HEK293 (cell line): ENCODE data around the gene ZNF326.

ENCODE experiments used
- CTCF ChIA-PET: fragments of 350-600 bp; formaldehyde crosslinking; extraction: SDS; loops from one replicate; lab custom pipeline; 2021; ENCODE audit warnings: antibody characterized with exemption; lab: Yijun Ruan, JAX
- POLR2A ChIA-PET: fragments of 300-600 bp; formaldehyde crosslinking; extraction: SDS; loops from one replicate; lab custom pipeline; 2020; ENCODE audit warnings: antibody characterized with exemption, inconsistent platforms; lab: Yijun Ruan, JAX
- H3K27ac ChIP-seq: fragments of 200-500 bp; sonication (Bioruptor generic); 2 replicates; pipeline ENCODE4 v1.5.1; 2014; ENCODE audit warnings: low read depth, low read length, control low read depth, inconsistent platforms; ENCODE audit errors: extremely low read depth
- H3K36me3 ChIP-seq, 2 experiments: fragments of 200-500 bp in 1 of 2; sonication (Bioruptor generic) in 1 of 2; 1 replicate in 1 of 2; 2 replicates in 1 of 2; pipeline ENCODE4 v1.5.1; 2014 to 2017; ENCODE audit warnings: inconsistent platforms in 2 of 2, low read length in 2 of 2; ENCODE audit not compliant: control insufficient read depth in 2 of 2, insufficient read depth in 1 of 2
- H3K4me1 ChIP-seq: fragments of 200-500 bp; sonication (Bioruptor generic); 2 replicates; pipeline ENCODE4 v1.5.1; 2014; ENCODE audit warnings: mild to moderate bottlenecking, low read length, inconsistent platforms; ENCODE audit not compliant: control insufficient read depth, insufficient read depth
- H3K4me3 ChIP-seq: 2 replicates; pipeline ENCODE4 v1.5.1; 2011; ENCODE audit warnings: low read depth, mild to moderate bottlenecking, control low read depth, low read length, moderate library complexity
- H3K9me3 ChIP-seq: fragments of 200-500 bp; sonication (Bioruptor generic); 2 replicates; pipeline ENCODE4 v1.5.1; 2014; ENCODE audit warnings: low read depth, low read length, inconsistent platforms; ENCODE audit not compliant: control insufficient read depth, insufficient read depth
- CTCF ChIP-seq: fragments of 450-650 bp; formaldehyde crosslinking; IDR thresholded peaks from 2 replicates; pipeline ENCODE4 v1.5.1; 2016; ENCODE audit warnings: missing biosample characterization, missing genetic modification characterization
- ELK4 ChIP-seq: IDR thresholded peaks from 2 replicates; pipeline ENCODE4 v1.6.1; 2011; ENCODE audit warnings: mild to moderate bottlenecking, low read depth, low read length, borderline replicate concordance
- MYNN ChIP-seq: fragments of 450-650 bp; formaldehyde crosslinking; IDR thresholded peaks from 2 replicates; pipeline ENCODE4 v1.5.1; 2016; ENCODE audit warnings: missing biosample characterization, missing genetic modification characterization, borderline replicate concordance
- MZF1 ChIP-seq: fragments of 450-650 bp; formaldehyde crosslinking; IDR thresholded peaks from 2 replicates; pipeline ENCODE4 v1.5.1; 2017; ENCODE audit warnings: missing biosample characterization, missing genetic modification characterization, borderline replicate concordance
- PRDM10 ChIP-seq: fragments of 450-650 bp; formaldehyde crosslinking; IDR thresholded peaks from 2 replicates; pipeline ENCODE4 v1.5.1; 2016; ENCODE audit warnings: missing biosample characterization, missing genetic modification characterization
- PRDM6 ChIP-seq: fragments of 450-650 bp; formaldehyde crosslinking; IDR thresholded peaks from 2 replicates; pipeline ENCODE4 v1.5.1; 2017; ENCODE audit warnings: missing biosample characterization, missing genetic modification characterization
- REPIN1 ChIP-seq: fragments of 450-650 bp; formaldehyde crosslinking; IDR thresholded peaks from 2 replicates; pipeline ENCODE4 v1.5.1; 2017; ENCODE audit warnings: missing biosample characterization, missing genetic modification characterization, low read depth
- ZBTB17 ChIP-seq: fragments of 450-650 bp; formaldehyde crosslinking; IDR thresholded peaks from 2 replicates; pipeline ENCODE4 v1.5.1; 2016; ENCODE audit warnings: missing biosample characterization, missing genetic modification characterization
- ZBTB49 ChIP-seq: fragments of 450-650 bp; formaldehyde crosslinking; IDR thresholded peaks from 2 replicates; pipeline ENCODE4 v1.5.1; 2016; ENCODE audit warnings: missing biosample characterization, missing genetic modification characterization, low read depth
- ZFP37 ChIP-seq: fragments of 450-650 bp; formaldehyde crosslinking; IDR thresholded peaks from 2 replicates; pipeline ENCODE4 v1.5.1; 2016; ENCODE audit warnings: missing biosample characterization, missing genetic modification characterization
- ZNF514 ChIP-seq: fragments of 450-650 bp; formaldehyde crosslinking; IDR thresholded peaks from 2 replicates; pipeline ENCODE4 v1.5.1; 2016; ENCODE audit warnings: missing biosample characterization, missing genetic modification characterization
- ZNF555 ChIP-seq: fragments of 450-650 bp; formaldehyde crosslinking; conservative IDR thresholded peaks from 2 replicates; pipeline ENCODE4 v1.5.1; 2017; ENCODE audit warnings: missing biosample characterization, mild to moderate bottlenecking, missing genetic modification characterization, inconsistent platforms
- ZNF629 ChIP-seq: fragments of 450-650 bp; formaldehyde crosslinking; IDR thresholded peaks from 2 replicates; pipeline ENCODE4 v1.5.1; 2017; ENCODE audit warnings: missing biosample characterization, missing genetic modification characterization
- ZNF837 ChIP-seq: fragments of 450-650 bp; formaldehyde crosslinking; IDR thresholded peaks from 2 replicates; pipeline ENCODE4 v1.5.1; 2016; ENCODE audit warnings: missing biosample characterization, missing genetic modification characterization
- ZXDB ChIP-seq: fragments of 450-650 bp; formaldehyde crosslinking; IDR thresholded peaks from 2 replicates; pipeline ENCODE4 v1.5.1; 2016; ENCODE audit warnings: missing biosample characterization, missing genetic modification characterization

The ZNF326 gene

GRCh38 chr1:89965193-89965768, 29.6 kb upstream of the ZNF326 start:
- H3K27ac ChIP-seq = no peak overlapping the region
- ChIA-PET CTCF (interaction anchor here (0.6 to 1.0 kb wide), 2 partner anchors 22 to 443 kb away, joined by 4 read pairs; no protein-coding TSS in a partner anchor), POLR2A (no interaction called here)
- TF ChIP-seq PRDM6 (tag by site-specific recombination) (peak; percentile 53), REPIN1 (tag by site-specific recombination) (no peak), MZF1 (tag by site-specific recombination) (peak; percentile 21; the same call in 1 of the 2 replicates), MYNN (0 out of 2 replicates have a peak, but pooled peaks have one; percentile 52), PRDM10 (tag by site-specific recombination) (no peak), ZBTB49 (tag by site-specific recombination) (no peak)
- H3K9me3 ChIP-seq = no peaks in the 10 kb centered on the region
- H3K36me3 ChIP-seq = no peaks in the 10 kb centered on the region
- no peak overlapping the region for H3K4me3 ChIP-seq
- H3K4me1 ChIP-seq = no peaks in the 10 kb centered on the region

GRCh38 chr1:89966656-89967055, 28.3 kb upstream of the ZNF326 start:
- Histone ChIP-seq H3K27ac (no peak overlapping the region), H3K4me3 (no peak overlapping the region), H3K9me3 (no peaks in the 10 kb centered on the region), H3K36me3 (no peaks in the 10 kb centered on the region), H3K4me1 (no peaks in the 10 kb centered on the region)
- CTCF ChIA-PET = no interaction called here
- POLR2A ChIA-PET = interaction anchor here (0.6 kb wide), 1 partner anchor 16 kb away, joined by 3 read pairs; no protein-coding TSS in a partner anchor
- TF ChIP-seq ZNF629 (tag by site-specific recombination) (no peak), ELK4 (no peak)

- H3K27ac ChIP-seq = no peak overlapping the region
- no peak overlapping the region for H3K4me3 ChIP-seq
- no peaks in the 10 kb centered on the region for H3K4me1 ChIP-seq
- no peaks in the 10 kb centered on the region for H3K36me3 ChIP-seq
- ChIA-PET CTCF (interaction anchor here (0.6 kb wide), 1 partner anchor 14 kb away, joined by 3 read pairs; no protein-coding TSS in a partner anchor), POLR2A (no interaction called here)
- H3K9me3 ChIP-seq = no peaks in the 10 kb centered on the region
- TF ChIP-seq ZXDB (no peak), ZNF837 (no peak), ZNF514 (tag by site-specific recombination) (no peak), CTCF (no peak), ZNF555 (tag by site-specific recombination) (no peak), ZBTB17 (tag by site-specific recombination) (no peak), ZFP37 (tag by site-specific recombination) (no peak)
These were observed 23.3 kb upstream of the ZNF326 start for GRCh38 chr1:89971600-89971999.
